Keratinocyte (primary cell): Measurements from ENCODE around the gene CPTP. TPM values are rescaled to one million over a fixed set of nuclear protein-coding genes. Genes with fewer than 3 reads are reported as not detected.

Source experiments
- DNase-seq: peaks from one replicate; pipeline ENCODE4 v3.0.0-alpha.2; 2011; ENCODE audit warnings: low read depth, missing footprints, low spot score
- FAIRE-seq: peaks from 2 replicates; lab custom pipeline; 2011; peaks lifted over from hg19 to GRCh38; lab: Jason Lieb, UNC
- H2AFZ ChIP-seq: 2 replicates; pipeline ENCODE4 v1.6.0; 2012; ENCODE audit warnings: low read length, control low read depth, inconsistent platforms; ENCODE audit not compliant: control insufficient read depth
- H3K27ac ChIP-seq: 2 replicates; pipeline ENCODE4 v1.5.1; 2011; ENCODE audit warnings: low read length; ENCODE audit not compliant: control insufficient read depth, insufficient read depth
- H3K27me3 ChIP-seq: 3 replicates; pipeline ENCODE4 v1.6.0; 2011; ENCODE audit warnings: low read length; ENCODE audit not compliant: control insufficient read depth, insufficient read depth; ENCODE audit errors: extremely low read depth
- H3K36me3 ChIP-seq, 2 experiments: 2 replicates in 1 of 2; 3 replicates in 1 of 2; pipeline ENCODE4 v1.5.1; 2011; ENCODE audit warnings: low read length in 2 of 2, mild to moderate bottlenecking in 1 of 2; ENCODE audit not compliant: control insufficient read depth in 2 of 2, insufficient read depth in 2 of 2; ENCODE audit errors: extremely low read depth in 1 of 2
- H3K4me1 ChIP-seq: 3 replicates; pipeline ENCODE4 v1.5.1; 2011; ENCODE audit warnings: low read length; ENCODE audit not compliant: control insufficient read depth, insufficient read depth; ENCODE audit errors: extremely low read depth
- H3K4me2 ChIP-seq: 3 replicates; pipeline ENCODE4 v1.6.0; 2011; ENCODE audit warnings: low read depth, low read length; ENCODE audit not compliant: control insufficient read depth, insufficient read depth; ENCODE audit errors: extremely low read depth
- H3K4me3 ChIP-seq, 3 experiments: fragments of 200-600 bp in 1 of 3; sonication (generic) in 1 of 3; 2 replicates in 2 of 3; 3 replicates in 1 of 3; pipeline ENCODE4 v1.5.1; 2011 to 2016; ENCODE audit warnings: low read length in 3 of 3, mild to moderate bottlenecking in 3 of 3, control low read depth in 2 of 3, inconsistent platforms in 1 of 3, low read depth in 1 of 3, mixed read lengths in 1 of 3, mixed run types in 1 of 3, moderate library complexity in 1 of 3; ENCODE audit not compliant: control insufficient read depth in 2 of 3, insufficient read depth in 2 of 3; ENCODE audit errors: extremely low read depth in 1 of 3
- H3K79me2 ChIP-seq: 2 replicates; pipeline ENCODE4 v1.6.0; 2012; ENCODE audit warnings: low read length; ENCODE audit not compliant: control insufficient read depth, insufficient read depth
- H3K9ac ChIP-seq: 3 replicates; pipeline ENCODE4 v1.6.0; 2011; ENCODE audit warnings: low read length; ENCODE audit not compliant: control insufficient read depth, insufficient read depth; ENCODE audit errors: extremely low read depth
- H3K9me1 ChIP-seq: 3 replicates; pipeline ENCODE4 v1.6.0; 2011; ENCODE audit warnings: low read length; ENCODE audit not compliant: control insufficient read depth, insufficient read depth; ENCODE audit errors: extremely low read depth
- H3K9me3 ChIP-seq: 2 replicates; pipeline ENCODE4 v1.5.1; 2012; ENCODE audit warnings: low read depth, low read length; ENCODE audit not compliant: control insufficient read depth
- H4K20me1 ChIP-seq: 3 replicates; pipeline ENCODE4 v1.6.0; 2011; ENCODE audit warnings: low read length; ENCODE audit not compliant: control insufficient read depth, insufficient read depth; ENCODE audit errors: extremely low read depth
- CTCF ChIP-seq, 3 experiments: IDR thresholded peaks in 1 of 3; conservative IDR thresholded peaks in 1 of 3; optimal IDR thresholded peaks in 1 of 3; 2 replicates in 2 of 3; 3 replicates in 1 of 3; pipeline versions ENCODE3 to v1.5.1; 2011; ENCODE audit warnings: low read length in 3 of 3, mild to moderate bottlenecking in 3 of 3, moderate library complexity in 2 of 3, control low read depth in 1 of 3, inconsistent platforms in 1 of 3; ENCODE audit not compliant: insufficient read depth in 2 of 3; ENCODE audit errors: extremely low read depth in 1 of 3
- EZH2 ChIP-seq: IDR thresholded peaks from one replicate; pipeline ENCODE4 v1.6.1; 2012; ENCODE audit warnings: inconsistent platforms, mild to moderate bottlenecking, low read length, moderate library complexity
- dilution Hi-C: fragments of 300-500 bp; cut with MboI; formaldehyde crosslinking; loops from one replicate; pipeline ENCODE4 v1.7.0; 2020; ENCODE audit warnings: low sequenced_read_pairs; ENCODE audit not compliant: extremely low pct_ligation_motif_present
- polyA plus RNA-seq, 5 experiments: library from polyadenylated mRNA; depleted of rRNA in 3 of 5; stranded (reverse) in 3 of 5; stranded (forward) in 1 of 5; unstranded in 1 of 5; fragments of >200 nt; gene quantifications; 1 replicate in 1 of 5; 2 replicates in 3 of 5; 3 replicates in 1 of 5; pipeline versions ENCODE4 v1.2.1 to v1.2.3, GENCODE V29; 2011 to 2012; ENCODE audit warnings: missing spikeins in 2 of 5, low read depth in 1 of 5, low replicate concordance in 1 of 5

The CPTP gene
- polyA plus RNA-seq, 1 donor (not counting 4 experiments of a cell fraction or from before 2014, with no cell fraction given) = 5.8 TPM

- Histone ChIP-seq H4K20me1 (peaks cover 40% of the 10 kb centered on the region), H3K4me3 (no peak overlapping the region), H3K27ac (no peak overlapping the region), H3K27me3 (peaks cover 7% of the 10 kb centered on the region), H2AFZ (no peak overlapping the region), H3K9me3 (no peaks in the 10 kb centered on the region), H3K4me1 (peaks cover 28% of the 10 kb centered on the region), H3K9me1 (no peaks in the 10 kb centered on the region), H3K9ac (no peak overlapping the region), H3K79me2 (peaks cover 12% of the 10 kb centered on the region), H3K36me3 (peaks cover 12 to 24% of the 10 kb centered on the region in 2 experiments), H3K4me2 (no peak overlapping the region)
- DNase-seq (no peak), FAIRE-seq (no peak)
- dilution Hi-C loops = no loop called here
- no peak for TF ChIP-seq EZH2
- TF ChIP-seq CTCF (optimal IDR thresholded peaks at IDR 0.05 in 1 of 3, IDR thresholded peaks at IDR 0.05 in 1 of 3, conservative IDR thresholded peaks at IDR 0.05 in 1 of 3; ENCODE audit: extremely low read depth in 1 of 3, insufficient read depth in 2 of 3, low read length in 3 of 3) = no peak
Measured at GRCh38 chr1:1336446-1336845, 11.8 kb downstream of the CPTP start.

- H3K4me2 ChIP-seq = no peak overlapping the region
- peaks cover 38% of the 10 kb centered on the region for H4K20me1 ChIP-seq
- DNase-seq = no peak
- peaks cover 5% of the 10 kb centered on the region for H3K27me3 ChIP-seq
- no peak overlapping the region for H3K4me3 ChIP-seq
- FAIRE-seq = no peak
- H2AFZ ChIP-seq = no peak overlapping the region
- TF ChIP-seq EZH2 = no peak
- no peak for TF ChIP-seq CTCF (optimal IDR thresholded peaks at IDR 0.05 in 1 of 3, IDR thresholded peaks at IDR 0.05 in 1 of 3, conservative IDR thresholded peaks at IDR 0.05 in 1 of 3; ENCODE audit: extremely low read depth in 1 of 3, insufficient read depth in 2 of 3, low read length in 3 of 3)
- H3K36me3 ChIP-seq = peaks cover 13 to 30% of the 10 kb centered on the region in 2 experiments
- H3K9me1 ChIP-seq = no peaks in the 10 kb centered on the region
- dilution Hi-C loops = no loop called here
- peaks cover 16% of the 10 kb centered on the region for H3K79me2 ChIP-seq
- no peak overlapping the region for H3K9ac ChIP-seq
- no peak overlapping the region for H3K27ac ChIP-seq
- no peaks in the 10 kb centered on the region for H3K9me3 ChIP-seq
- peaks cover 23% of the 10 kb centered on the region for H3K4me1 ChIP-seq
Measured at GRCh38 chr1:1336931-1337792, 12.6 kb downstream of the CPTP start.
